HepG2 (cell line): Measurements from ENCODE around the gene RPS6KA2. TPM values are rescaled to one million over a fixed set of nuclear protein-coding genes. Genes with fewer than 3 reads are reported as not detected.

Experiments
- ATAC-seq: fragments of 200-7000 bp; cut with Tn5 transposase; 3 replicates; pipeline ENCODE4 v1.9.1; 2020; ENCODE audit warnings: mild to moderate bottlenecking, moderate library complexity
- BruUV-seq: library from RNA; stranded (reverse); fragments of 400-500 nt; replicated peaks from 2 replicates; lab custom pipeline; 2021; lab: Mats Ljungman, UMichigan
- CTCF ChIA-PET: fragments of 300-600 bp; formaldehyde crosslinking; extraction: SDS; loops from one replicate; lab custom pipeline; 2021; ENCODE audit warnings: low total read pairs, inconsistent platforms, low intra/inter-chr PET ratio; lab: Yijun Ruan, JAX
- POLR2A ChIA-PET: fragments of 350-600 bp; sonication (Branson Sonifier 250); formaldehyde crosslinking; loops from one replicate; lab custom pipeline; 2020; ENCODE audit warnings: antibody characterized with exemption, inconsistent platforms; lab: Yijun Ruan, JAX
- DNase-seq: peaks from one replicate; pipeline ENCODE4 v3.0.0-alpha.2; 2015; ENCODE audit warnings: low spot score
- FAIRE-seq: peaks from 3 replicates; lab custom pipeline; 2011; peaks lifted over from hg19 to GRCh38; lab: Jason Lieb, UNC
- H2AFZ ChIP-seq: one replicate; pipeline ENCODE4 v1.6.1; 2011; ENCODE audit warnings: low read length, inconsistent platforms
- H3K27ac ChIP-seq: fragments of 300-600 bp; 3 replicates; pipeline ENCODE4 v1.8.0; 2011; ENCODE audit warnings: mixed run types, mild to moderate bottlenecking, mixed read lengths, low read length, inconsistent platforms; ENCODE audit not compliant: insufficient read depth; ENCODE audit errors: extremely low read length
- H3K27me3 ChIP-seq, 2 experiments: fragments of 200-600 bp in 1 of 2; 2 replicates in 1 of 2; 3 replicates in 1 of 2; pipeline versions ENCODE4 v1.6.0 to v1.8.0; 2011; ENCODE audit warnings: low read length in 2 of 2, mild to moderate bottlenecking in 2 of 2, moderate library complexity in 2 of 2, inconsistent platforms in 1 of 2; ENCODE audit not compliant: insufficient read depth in 2 of 2, control insufficient read depth in 1 of 2
- H3K36me3 ChIP-seq, 2 experiments: fragments of 200-600 bp in 1 of 2; replicated peaks in 1 of 2; 2 replicates in 1 of 2; 3 replicates in 1 of 2; pipeline versions ENCODE4 v1.5.1 to v1.8.0; 2011; ENCODE audit warnings: low read length in 2 of 2, inconsistent platforms in 1 of 2; ENCODE audit not compliant: insufficient read depth in 2 of 2, control insufficient read depth in 1 of 2
- H3K4me1 ChIP-seq: 2 replicates; pipeline ENCODE4 v1.5.1; 2012; ENCODE audit warnings: low read length, inconsistent platforms; ENCODE audit not compliant: insufficient read depth
- H3K4me2 ChIP-seq: 2 replicates; pipeline ENCODE4 v1.6.0; 2011; ENCODE audit warnings: low read depth, low read length, inconsistent platforms
- H3K4me3 ChIP-seq, 3 experiments: fragments of 200-600 bp in 1 of 3; sonication (generic), shearing (Covaris generic) in 1 of 3; replicated peaks in 1 of 3; 2 replicates each; pipeline ENCODE4 v1.5.1; 2011 to 2016; ENCODE audit warnings: low read length in 3 of 3, inconsistent platforms in 2 of 3, low read depth in 2 of 3, mild to moderate bottlenecking in 2 of 3, control low read depth in 1 of 3, mixed read lengths in 1 of 3; ENCODE audit not compliant: insufficient read depth in 1 of 3
- H3K79me2 ChIP-seq: one replicate; pipeline ENCODE4 v1.6.1; 2011; ENCODE audit warnings: low read length, inconsistent platforms; ENCODE audit not compliant: insufficient read depth
- H3K9ac ChIP-seq: 2 replicates; pipeline ENCODE4 v1.6.0; 2011; ENCODE audit warnings: mild to moderate bottlenecking, low read depth, low read length, inconsistent platforms; ENCODE audit not compliant: insufficient read depth
- H3K9me3 ChIP-seq: 2 replicates; pipeline ENCODE4 v1.5.1; 2012; ENCODE audit warnings: mild to moderate bottlenecking, low read length
- H4K20me1 ChIP-seq: 2 replicates; pipeline ENCODE4 v1.6.0; 2011; ENCODE audit warnings: inconsistent platforms, mild to moderate bottlenecking, low read length, moderate library complexity; ENCODE audit not compliant: insufficient read depth
- ATM ChIP-seq: fragments of 450-650 bp; IDR thresholded peaks from 2 replicates; pipeline ENCODE4 v1.7.1; 2017; ENCODE audit warnings: mild to moderate bottlenecking, borderline replicate concordance
- CCDC6 ChIP-seq: sonication (generic); formaldehyde crosslinking; IDR thresholded peaks from 2 replicates; pipeline ENCODE4 v1.8.1; 2022; ENCODE audit warnings: mild to moderate bottlenecking, missing genetic modification reagents, moderate library complexity
- MAFK ChIP-seq, 2 experiments: IDR thresholded peaks in 1 of 2; conservative IDR thresholded peaks in 1 of 2; 2 replicates each; pipeline ENCODE4 v1.6.1; 2011; ENCODE audit warnings: improper control_type of control experiment in 2 of 2, low read length in 2 of 2
- MTA3 ChIP-seq: sonication (generic); formaldehyde crosslinking; IDR thresholded peaks from 2 replicates; pipeline ENCODE4 v1.4.0; 2020; ENCODE audit warnings: missing genetic modification reagents
- PAF1 ChIP-seq: IDR thresholded peaks from 2 replicates; pipeline ENCODE4 v1.6.1; 2016; ENCODE audit warnings: missing genetic modification reagents, missing compliant biosample characterization
- RORA ChIP-seq: sonication (generic); formaldehyde crosslinking; IDR thresholded peaks from 2 replicates; pipeline ENCODE4 v1.5.0; 2020; ENCODE audit warnings: mild to moderate bottlenecking, missing genetic modification reagents, moderate library complexity
- XBP1 ChIP-seq: sonication (generic); formaldehyde crosslinking; IDR thresholded peaks from 2 replicates; pipeline ENCODE4 v1.5.0; 2020; ENCODE audit warnings: missing genetic modification reagents
- ZNF10 ChIP-seq: sonication (generic); formaldehyde crosslinking; IDR thresholded peaks from 2 replicates; pipeline ENCODE4 v1.4.0; 2020; ENCODE audit warnings: mild to moderate bottlenecking, low read depth, missing genetic modification reagents, borderline replicate concordance
- ZNF101 ChIP-seq: sonication (generic); formaldehyde crosslinking; IDR thresholded peaks from 2 replicates; pipeline ENCODE4 v1.4.0; 2020; ENCODE audit warnings: mild to moderate bottlenecking, low read depth, missing genetic modification reagents, borderline replicate concordance
- ZNF251 ChIP-seq: sonication (generic); formaldehyde crosslinking; IDR thresholded peaks from 2 replicates; pipeline ENCODE4 v1.9.0; 2021; ENCODE audit warnings: mild to moderate bottlenecking, missing genetic modification reagents
- ZNF317 ChIP-seq: sonication (generic); formaldehyde crosslinking; IDR thresholded peaks from 2 replicates; pipeline ENCODE4 v1.5.0; 2020; ENCODE audit warnings: mild to moderate bottlenecking, missing genetic modification reagents
- ZNF460 ChIP-seq: sonication (generic); formaldehyde crosslinking; IDR thresholded peaks from 2 replicates; pipeline ENCODE4 v1.5.1; 2020; ENCODE audit warnings: missing genetic modification reagents, mild to moderate bottlenecking, borderline replicate concordance
- ZNF646 ChIP-seq: sonication (generic); formaldehyde crosslinking; IDR thresholded peaks from 2 replicates; pipeline ENCODE4 v1.9.0; 2021; ENCODE audit warnings: mild to moderate bottlenecking, missing genetic modification reagents
- WGBS: methylation state at CpG from one replicate; pipeline ENCODE4 v1.1.6; 2017; ENCODE audit warnings: low lambda C conversion rate; 5-methylcytosine and 5-hydroxymethylcytosine counted together
- in situ Hi-C: cut with HindIII; loops from 2 replicates; pipeline ENCODE4 v1.10.0; 2017; ENCODE audit warnings: low pct_unique_long_range_greater_than_20kb; ENCODE audit not compliant: extremely low pct_ligation_motif_present
- intact Hi-C: fragments of 100-400 bp; cut with micrococcal nuclease; formaldehyde crosslinking; loops from one replicate; pipeline ENCODE4 v1.10.0; 2022; ENCODE audit not compliant: unreplicated experiment
- polyA plus RNA-seq, 8 experiments: library from polyadenylated mRNA; depleted of rRNA in 3 of 8; stranded (reverse) in 7 of 8; unstranded in 1 of 8; fragments of >200 nt; fragmentation: Illumina TruSeq in 4 of 8; extraction: Trizol in 4 of 8; gene quantifications; 2 replicates each; pipeline versions ENCODE4 v1.2.1 to v1.2.3, GENCODE V29; 2011 to 2016; ENCODE audit warnings: low read depth in 4 of 8, missing spikeins in 1 of 8, mixed read lengths in 1 of 8; ENCODE audit not compliant: insufficient read depth in 1 of 8
- total RNA-seq, 5 experiments: library from RNA; depleted of rRNA; stranded (reverse); fragments of >200 nt; fragmentation: Illumina TruSeq; extraction: Trizol; gene quantifications; 2 replicates each; pipeline ENCODE4 v1.2.3, GENCODE V29; 2016; ENCODE audit warnings: low read depth in 1 of 5

RPS6KA2 gene
- total and polyA plus RNA-seq, 2 of the 13 experiments (the other 11 are each of a cell fraction or from before 2014, with no cell fraction given): 0.22 to 0.38 TPM

DNA sequence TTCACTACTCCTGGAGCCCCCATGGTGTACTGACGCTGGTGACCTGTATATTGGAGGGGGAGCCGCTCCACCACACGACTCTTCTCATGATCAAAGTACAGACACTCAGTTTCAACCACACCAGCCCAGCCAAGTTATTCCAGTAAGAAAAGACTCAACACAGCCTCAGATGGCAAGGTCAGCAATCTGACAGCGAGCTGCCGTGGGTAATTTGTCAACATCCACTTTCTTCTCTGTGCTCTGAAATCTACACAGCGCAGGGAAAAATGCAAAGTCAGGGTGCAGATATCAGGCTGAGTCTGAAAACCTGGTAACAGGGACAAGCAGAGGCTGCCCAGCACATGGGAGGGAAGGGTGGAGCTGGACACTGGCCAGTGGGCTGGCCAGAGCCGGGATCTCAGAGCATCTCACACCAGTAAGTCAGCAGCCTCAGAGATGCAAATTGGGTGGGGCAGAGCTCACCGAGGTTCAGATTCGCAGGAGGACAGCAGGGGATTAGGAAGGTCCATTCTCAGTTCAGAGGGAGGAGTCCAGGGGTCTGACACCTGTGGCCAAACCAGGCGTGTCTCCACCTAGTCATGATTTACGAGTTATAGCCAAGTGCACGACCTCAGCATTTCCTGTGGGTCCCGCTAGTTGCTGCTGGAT, 44.5 kb upstream of the RPS6KA2 start:
- Histone ChIP-seq H2AFZ (no peak overlapping the region), H3K79me2 (no peaks in the 10 kb centered on the region), H3K9ac (no peak overlapping the region), H3K4me2 (no peak overlapping the region), H3K36me3 (no peaks in the 10 kb centered on the region), H3K4me1 (peaks cover 9% of the 10 kb centered on the region), H3K4me3 (no peak overlapping the region), H3K9me3 (no peaks in the 10 kb centered on the region), H4K20me1 (no peaks in the 10 kb centered on the region; the same call in 1 of the 2 replicates), H3K27me3 (peaks cover 23 to 89% of the 10 kb centered on the region in 2 experiments), H3K27ac (no peak overlapping the region)
- no peak for FAIRE-seq
- ATAC-seq: peak; percentile 45
- TF ChIP-seq ZNF460 (CRISPR knock-in tag): no peak
- 0 out of 4 replicates have a peak, but pooled peaks of 1 of the 2 experiments have one; percentile 9 for TF ChIP-seq MAFK (conservative IDR thresholded peaks at IDR 0.05 in 1 of 2, IDR thresholded peaks at IDR 0.05 in 1 of 2; ENCODE audit: low read length in 2 of 2)
- TF ChIP-seq RORA: no peak
- TF ChIP-seq ATM: no peak
- TF ChIP-seq PAF1: no peak
- TF ChIP-seq ZNF251 (CRISPR knock-in tag): no peak
- no peak for TF ChIP-seq CCDC6 (CRISPR knock-in tag)
- BruUV-seq: no TSS peak
- ChIA-PET CTCF (no interaction called here), POLR2A (no interaction called here)
- in situ Hi-C loops: no loop called here
- intact Hi-C loops: no loop called here
- DNase-seq: no peak
- WGBS: 3% methylated on average over 13 of the region's 13 CpGs

DNA sequence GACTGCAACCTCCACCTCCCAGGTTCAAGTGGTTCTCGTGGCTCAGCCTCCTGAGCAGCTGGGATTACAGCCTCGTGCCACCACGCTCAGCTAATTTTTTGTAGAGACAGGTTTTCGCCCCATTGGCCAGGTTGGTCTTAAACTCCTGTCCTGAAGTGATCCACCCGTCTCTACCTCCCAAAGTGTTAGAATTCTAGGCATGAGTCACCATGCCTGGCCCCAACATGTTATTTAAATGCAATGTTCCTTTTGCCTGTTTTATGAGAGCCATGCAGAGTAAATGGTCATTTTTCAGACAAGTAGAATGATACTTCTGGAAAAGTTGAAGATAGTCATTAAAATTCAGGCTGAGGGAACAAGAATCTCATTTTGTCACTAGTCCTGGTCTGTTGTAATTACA, 43.8 kb upstream of the RPS6KA2 start:
- no peak for ATAC-seq
- Histone ChIP-seq H3K36me3 (no peaks in the 10 kb centered on the region), H3K4me2 (no peak overlapping the region), H3K9ac (no peak overlapping the region), H3K4me1 (peaks cover 7% of the 10 kb centered on the region), H3K27me3 (peaks cover 23 to 91% of the 10 kb centered on the region in 2 experiments), H4K20me1 (no peaks in the 10 kb centered on the region; the same call in 1 of the 2 replicates), H3K9me3 (no peaks in the 10 kb centered on the region), H3K4me3 (no peak overlapping the region), H2AFZ (no peak overlapping the region), H3K79me2 (no peaks in the 10 kb centered on the region), H3K27ac (no peak overlapping the region)
- in situ Hi-C loops: no loop called here
- ChIA-PET CTCF (no interaction called here), POLR2A (no interaction called here)
- no peak for DNase-seq
- BruUV-seq: no TSS peak
- FAIRE-seq: no peak
- intact Hi-C loops: no loop called here
- WGBS: 2% methylated on average over 5 of the region's 5 CpGs
- TF ChIP-seq ZNF317 (CRISPR knock-in tag) (no peak), ZNF10 (CRISPR knock-in tag) (no peak), ZNF646 (CRISPR knock-in tag) (no peak), XBP1 (CRISPR knock-in tag) (no peak), ZNF101 (no peak), MTA3 (CRISPR knock-in tag) (no peak)
